GOT3 (cell line): ENCODE measurements around the gene GNS.

Source experiments
- DNase-seq: peaks from one replicate; lab custom pipeline; 2025; ENCODE audit warnings: mixed read lengths; lab: John Stamatoyannopoulos, UW

Gene GNS

DNA sequence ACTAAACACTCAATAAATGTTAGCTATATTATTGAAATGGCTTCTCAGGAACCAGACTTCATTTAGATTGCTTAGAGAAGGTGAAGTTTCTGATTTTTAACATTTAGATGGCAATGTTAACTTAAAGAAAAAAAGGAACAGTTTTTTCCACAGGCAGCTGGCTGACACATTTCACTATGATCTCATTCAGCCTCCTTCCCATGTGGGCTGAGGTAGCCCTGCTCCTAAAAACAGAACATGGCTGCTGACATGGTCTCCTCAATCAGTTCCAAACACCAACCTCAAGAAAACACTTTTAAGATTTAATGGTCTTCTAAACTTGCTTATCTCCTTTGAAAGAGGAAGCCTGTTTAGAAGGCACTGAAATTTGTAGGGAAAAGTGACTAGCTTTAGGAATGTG, 23.8 kb downstream of the GNS start:
- DNase-seq, result no peak

DNA sequence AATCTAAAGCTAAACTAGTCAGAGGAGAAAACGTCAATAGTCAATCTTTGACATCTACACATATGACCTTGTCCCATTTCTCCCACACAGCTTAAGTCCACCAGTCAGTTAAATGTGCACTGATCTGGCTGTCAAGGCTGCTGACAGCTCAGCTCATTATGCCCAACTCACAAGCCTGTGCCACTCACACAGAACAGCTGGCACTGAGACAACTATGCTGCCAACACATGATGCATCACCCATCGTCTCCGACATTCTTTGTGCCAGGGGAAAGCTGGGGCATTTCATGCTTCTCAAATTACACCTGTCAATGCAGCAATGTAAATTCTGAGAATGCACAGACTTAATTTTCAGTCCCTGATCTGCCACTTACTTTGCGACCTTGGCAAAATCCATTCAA, 25.3 kb downstream of the GNS start:
- DNase-seq, result peak; percentile 100

DNA sequence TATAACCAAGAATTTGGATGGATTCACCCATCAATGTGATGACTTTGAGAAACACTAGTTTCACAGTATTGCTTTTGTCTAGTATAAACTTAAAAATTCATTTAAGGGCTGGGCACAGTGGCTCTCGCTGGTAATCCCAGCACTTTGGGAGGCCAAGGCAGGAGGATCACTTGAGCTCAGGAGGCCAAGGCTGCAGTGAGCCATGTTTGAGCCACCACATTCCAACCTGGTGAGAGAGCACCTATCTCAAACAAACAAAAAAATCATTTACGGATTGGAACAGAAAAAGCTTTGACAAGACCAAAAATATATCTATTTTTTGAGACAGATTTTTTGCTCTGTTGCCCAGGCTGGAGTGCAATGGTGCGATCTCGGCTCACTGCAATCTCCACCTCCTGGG, 27.5 kb downstream of the GNS start:
- DNase-seq, result no peak

DNA sequence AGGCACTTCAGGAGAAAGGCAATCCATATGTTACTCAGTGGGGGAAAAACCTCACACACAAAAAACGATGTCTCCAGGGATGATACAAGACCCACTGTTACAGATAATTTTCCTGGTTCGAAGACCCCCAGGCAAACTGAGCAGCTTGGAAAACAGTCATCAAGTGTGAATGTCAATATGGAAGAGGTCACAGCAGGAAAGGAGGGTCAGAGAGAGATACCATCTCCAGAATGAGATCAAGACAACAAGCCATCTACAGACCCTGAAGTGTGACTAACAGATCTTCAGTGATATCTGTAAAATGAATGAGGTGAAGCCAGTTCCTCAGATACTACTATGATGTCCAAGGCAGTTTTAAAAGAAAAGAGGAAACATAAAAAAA, 28.6 kb downstream of the GNS start:
- no peak for DNase-seq

DNA sequence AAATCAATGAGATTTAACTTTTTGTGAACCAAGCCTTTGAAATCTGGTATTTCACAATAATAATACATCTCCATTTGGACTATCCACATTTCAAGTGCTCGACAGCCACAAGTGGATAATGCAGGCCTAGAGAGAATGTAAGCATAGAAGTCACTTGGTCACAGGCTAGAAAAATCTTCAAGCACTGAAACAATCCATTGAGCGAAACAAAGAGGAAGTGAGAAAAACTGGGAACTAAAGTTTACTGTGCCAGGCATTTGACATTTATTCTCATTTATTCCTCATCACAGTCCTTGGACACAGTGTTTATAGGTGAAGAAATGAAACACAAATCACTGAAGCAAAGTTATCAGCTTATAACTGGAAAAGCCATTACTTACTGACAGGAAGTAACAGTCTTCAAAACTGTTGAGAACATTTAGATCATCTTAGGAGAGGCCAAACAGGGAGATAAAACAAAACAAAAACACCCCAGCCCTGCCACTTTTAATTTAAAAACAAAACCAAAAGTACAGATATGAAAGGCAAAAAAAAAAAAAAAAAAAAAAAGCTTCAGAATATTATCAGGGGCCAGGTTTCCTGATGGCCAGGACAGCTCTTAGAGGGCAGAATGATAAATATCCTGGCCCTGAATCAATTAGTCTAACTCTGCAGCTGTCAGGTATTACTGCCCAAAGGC, 29.2 kb downstream of the GNS start:
- DNase-seq, result no peak

DNA sequence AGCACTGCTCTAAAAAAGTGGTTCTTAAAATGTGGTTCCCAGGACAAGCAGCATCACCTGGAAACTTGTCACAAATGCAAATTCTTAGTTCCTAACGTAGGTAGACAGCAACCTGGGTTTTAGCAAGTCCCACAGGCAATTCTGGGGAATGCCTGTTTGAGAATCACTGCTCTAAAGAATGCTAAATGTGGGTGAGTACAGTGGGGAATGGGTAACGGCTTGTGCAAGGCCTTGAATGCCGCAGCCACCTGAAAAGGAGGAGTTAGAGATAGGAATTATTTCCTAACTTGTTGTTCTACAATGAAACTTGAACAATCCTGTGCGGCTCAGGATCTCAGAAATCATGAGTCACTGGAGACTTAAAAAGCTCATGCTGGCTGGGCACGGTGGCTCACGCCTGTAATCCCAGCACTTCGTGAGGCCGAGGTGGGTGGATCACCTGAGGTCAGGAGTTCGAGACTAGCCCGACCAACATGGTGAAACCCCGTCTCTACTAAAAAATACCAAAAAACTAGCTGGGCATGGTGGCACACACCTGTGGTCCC, 34.9 kb downstream of the GNS start:
- no peak for DNase-seq

DNA sequence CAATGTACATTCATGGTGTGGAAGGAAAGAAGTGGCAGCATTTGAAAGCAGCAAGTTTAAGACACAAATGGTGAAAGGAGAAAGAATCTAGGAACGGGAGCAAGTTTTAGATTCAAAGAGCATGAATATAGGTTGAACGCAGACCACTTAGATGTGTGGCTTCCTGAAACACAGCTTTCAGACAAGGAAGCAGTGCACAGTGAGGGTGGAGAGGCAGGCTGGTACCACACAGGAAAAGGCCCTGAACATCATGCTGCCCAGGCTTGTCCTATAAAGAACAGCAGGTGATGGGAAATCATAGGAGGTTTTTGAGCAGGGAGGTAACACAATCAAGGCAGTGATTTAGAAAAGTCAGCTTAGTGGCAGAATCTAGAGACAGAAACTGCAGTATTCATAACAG, 35.6 kb downstream of the GNS start:
- no peak for DNase-seq

DNA sequence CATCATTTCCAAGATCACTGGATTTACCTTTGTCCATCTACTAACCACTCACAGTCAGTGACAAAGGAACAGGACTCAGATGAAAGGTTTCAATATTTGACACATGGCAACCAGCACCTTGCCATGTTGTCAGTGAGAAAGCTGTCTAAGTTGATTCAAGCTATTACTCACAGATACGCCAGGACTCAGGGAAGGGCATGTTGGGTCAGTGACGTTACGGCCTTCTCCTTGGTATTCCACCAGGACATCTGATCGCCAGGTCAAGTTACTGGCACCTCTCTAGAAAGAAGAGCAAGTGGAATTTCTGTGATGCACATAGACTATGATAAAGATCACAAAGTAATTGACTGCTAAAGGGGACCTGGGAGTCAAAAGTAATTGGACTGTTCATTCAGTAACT, 36.4 kb downstream of the GNS start:
- DNase-seq, result no peak

DNA sequence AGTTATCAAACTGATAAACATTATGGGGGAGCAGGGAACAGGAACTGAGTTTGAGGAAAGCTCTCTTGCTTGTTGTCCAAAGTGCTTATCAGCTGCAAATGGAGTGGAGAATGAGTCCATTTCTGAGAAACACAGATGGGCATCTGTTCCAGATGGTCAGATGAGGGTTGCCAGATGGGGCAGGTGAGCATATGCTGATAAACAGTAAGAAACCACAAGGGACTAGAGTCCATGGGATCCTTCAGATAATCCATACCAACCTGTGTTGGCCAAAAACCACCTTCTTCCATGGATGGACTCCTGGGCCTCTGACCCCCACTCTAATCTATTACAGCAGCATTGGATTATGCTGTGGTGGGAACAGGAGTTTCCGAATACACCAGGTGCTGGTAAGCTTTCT, 38.3 kb downstream of the GNS start:
- DNase-seq, result no peak

DNA sequence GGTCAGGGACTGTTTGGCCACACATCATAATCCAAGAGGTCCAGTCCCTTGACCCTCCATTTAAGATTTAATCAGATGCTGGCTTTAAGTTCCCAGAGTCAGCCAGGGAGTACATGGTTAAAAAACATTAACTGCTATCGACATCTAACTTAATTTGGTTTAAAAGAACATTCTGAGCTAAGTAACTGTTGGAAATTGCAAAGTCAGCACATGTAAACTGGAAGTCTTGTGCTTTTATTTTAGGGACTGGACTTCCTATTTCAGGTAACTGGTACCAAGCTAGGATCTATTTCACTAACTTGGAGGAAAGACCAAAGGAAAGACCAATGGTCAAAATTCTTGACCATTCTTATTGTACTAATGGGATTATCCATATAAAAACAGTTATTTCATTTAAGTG, 40.6 kb downstream of the GNS start:
- no peak for DNase-seq

DNA sequence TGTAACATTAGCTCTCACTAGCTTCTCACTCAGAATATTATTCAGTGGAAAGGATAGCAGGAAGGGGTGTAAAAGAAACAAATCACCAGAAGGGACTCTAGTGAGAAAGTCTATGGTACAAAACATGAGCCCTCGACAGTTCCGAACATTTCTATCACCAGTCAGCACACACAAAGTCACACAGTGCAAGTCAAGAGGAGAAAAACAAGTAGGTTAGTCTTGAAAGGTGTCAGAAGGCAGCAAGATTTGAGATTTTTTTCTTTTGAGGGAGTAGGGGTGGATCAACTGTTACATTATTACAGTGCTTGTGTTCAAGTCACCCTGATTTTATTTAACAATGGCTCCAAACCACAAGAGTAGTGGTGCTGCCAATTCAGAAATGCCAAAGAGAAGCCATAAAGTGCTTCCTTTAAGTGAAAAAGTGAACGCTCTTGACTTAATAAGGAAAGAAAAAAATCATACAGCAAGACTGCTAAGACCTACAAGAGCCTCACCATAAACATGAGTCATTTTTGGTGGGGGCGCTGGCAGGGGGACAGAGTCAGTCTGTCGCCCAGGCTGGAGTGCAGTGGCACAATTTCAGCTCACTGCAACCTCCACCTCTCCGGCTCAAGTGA, 42.3 kb downstream of the GNS start:
- DNase-seq, result no peak

DNA sequence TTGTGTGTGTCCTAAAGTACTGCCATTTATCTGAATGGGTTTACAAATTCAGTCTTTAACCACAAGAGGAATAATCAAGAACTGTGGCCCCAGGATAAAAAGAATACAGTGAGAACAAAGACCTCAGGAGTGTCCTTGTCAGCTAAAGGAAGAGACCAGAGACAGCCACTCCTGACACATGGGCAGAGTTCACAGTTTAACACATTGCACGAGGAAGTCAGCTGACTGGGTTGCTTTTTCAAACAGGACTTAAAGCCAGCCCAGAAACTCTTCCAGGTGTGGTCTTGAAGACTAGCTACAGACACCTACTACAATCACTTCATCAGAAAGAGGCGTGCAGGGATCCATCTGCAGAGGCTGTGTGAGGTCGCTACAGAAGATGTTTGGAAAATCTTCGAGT, 42.8 kb downstream of the GNS start:
- no peak for DNase-seq

DNA sequence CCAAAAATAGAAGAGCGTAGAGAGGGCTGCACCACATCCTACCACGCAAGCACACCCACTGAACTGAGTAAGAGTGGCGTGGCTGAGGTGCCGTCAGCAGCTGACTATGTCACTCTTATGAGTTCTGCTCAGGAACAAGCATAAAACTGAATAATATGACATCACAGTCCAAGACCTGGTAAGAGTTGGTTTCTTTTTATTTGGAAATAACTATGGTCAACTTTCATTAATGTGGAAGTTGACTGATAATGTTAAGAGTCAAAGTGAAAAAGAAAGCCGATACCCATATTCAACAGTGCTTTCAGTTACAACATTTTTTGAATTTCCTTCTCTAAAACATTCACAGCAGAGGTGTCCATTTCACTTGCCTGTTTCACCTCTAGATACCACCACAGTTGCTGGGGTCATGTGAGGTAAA, 44.6 kb downstream of the GNS start:
- DNase-seq, result no peak

DNA sequence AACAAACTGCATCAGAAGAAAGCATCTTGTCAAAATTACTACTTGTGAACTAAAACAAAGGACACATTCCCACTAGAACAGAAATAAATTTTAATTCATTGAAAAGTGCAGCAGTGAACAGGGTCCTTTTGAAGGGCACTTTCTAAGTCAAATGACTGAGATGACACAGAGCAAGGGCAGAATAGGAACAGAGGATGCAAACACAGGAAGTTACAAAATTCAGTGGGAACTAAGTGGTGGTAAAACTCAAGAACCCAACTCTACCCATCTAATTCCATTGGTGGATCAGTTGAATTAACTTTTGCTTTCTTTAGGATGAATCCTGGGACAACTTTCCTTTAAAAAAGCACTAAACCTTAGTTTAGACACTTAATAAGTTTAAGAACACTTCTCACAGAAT, 45.8 kb downstream of the GNS start:
- DNase-seq, result no peak

DNA sequence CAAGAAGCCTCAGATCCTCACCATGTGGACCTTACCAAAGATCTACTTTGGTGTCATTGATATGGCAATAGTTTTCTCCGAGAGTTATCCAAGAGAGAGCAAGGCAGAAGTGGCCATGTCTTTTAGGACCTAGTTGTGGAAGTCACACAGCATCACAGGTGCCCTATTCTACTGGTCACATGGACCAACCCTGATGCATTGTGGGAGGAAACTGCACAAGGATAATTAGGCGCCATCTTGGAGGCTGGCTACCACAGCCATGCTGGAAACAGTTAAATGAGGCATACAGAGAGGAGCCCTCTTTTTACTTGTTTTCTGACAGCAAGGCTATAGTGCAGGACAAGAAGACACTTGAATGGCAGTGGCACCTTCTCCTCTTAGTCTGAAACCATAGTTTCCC, 49.8 kb downstream of the GNS start:
- no peak for DNase-seq

DNA sequence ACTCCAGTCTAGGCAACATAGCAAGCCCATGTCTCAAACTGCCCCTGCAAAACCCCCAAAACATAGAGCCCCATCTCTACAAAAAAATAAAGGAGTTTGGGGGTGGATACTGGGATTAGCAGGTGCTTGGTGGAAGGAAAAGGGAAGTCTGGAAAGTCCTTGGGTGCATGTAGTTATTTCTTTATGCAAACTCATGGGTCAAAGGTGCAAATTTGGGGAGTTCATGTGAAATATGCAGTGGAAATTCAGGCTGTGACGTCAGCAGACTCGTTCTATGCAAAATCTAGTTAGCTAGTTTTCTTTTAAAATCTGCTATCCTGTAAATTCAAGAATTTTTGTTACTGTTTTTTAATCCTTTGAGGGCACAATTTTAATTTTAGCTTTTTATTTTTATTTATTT, 51.3 kb downstream of the GNS start:
- no peak for DNase-seq

DNA sequence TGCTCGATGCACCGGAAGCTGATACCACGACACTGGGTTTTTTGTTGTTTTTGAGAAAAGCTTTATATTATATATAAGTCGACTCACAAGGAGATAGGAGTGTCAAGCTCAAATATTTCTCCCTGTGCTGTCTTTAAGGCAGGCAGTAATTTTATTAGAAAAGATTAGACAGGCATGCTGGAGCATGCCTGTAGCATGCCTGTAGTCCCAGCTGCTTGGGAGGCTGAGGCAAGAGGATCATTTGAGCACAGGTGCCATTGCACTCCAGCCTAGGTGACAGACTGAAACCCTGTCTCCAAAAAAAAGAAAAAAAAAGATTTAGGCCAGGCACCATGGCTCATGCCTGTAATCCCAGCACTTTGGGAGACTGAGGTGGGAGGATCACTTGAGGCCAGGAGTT, 51.8 kb downstream of the GNS start:
- DNase-seq, result no peak

DNA sequence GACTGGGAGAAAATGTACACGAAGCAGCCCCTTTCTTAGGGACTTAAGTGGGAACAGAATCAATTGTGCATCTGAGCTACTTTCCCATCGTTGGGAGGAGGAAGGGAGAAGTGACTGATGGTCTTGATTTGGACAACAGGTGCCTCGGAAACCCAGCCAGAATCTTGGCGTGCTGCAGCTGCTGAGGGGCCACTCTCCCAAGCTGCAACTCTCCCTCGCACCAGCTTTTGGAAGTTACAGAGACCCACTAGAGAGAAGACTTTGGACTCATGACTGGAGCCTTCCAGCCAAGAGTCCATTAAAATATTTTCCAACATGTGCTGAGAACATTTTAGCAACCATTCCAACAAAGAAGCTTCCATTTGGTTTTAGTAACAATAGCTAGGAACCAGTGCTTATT, 52.3 kb downstream of the GNS start:
- no peak for DNase-seq

DNA sequence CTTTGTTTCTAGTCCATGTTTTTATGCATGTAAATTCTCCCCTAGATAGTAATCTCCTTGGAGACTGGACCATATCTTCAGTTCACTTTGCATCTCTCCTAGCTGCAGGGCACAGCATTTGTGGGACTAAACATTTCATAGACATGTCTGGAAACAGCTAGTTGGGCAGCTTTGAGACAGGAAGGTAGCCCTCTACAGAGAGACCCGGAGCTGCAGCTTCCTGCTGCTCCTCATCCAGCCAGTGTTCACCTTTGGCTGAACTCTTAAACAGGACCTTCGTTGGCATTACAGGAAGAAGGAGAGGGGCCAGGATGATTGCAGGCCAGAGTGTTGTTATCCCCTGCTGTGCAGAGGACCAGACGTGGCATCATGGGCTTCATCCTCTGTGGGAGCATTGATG, 52.9 kb downstream of the GNS start:
- no peak for DNase-seq

DNA sequence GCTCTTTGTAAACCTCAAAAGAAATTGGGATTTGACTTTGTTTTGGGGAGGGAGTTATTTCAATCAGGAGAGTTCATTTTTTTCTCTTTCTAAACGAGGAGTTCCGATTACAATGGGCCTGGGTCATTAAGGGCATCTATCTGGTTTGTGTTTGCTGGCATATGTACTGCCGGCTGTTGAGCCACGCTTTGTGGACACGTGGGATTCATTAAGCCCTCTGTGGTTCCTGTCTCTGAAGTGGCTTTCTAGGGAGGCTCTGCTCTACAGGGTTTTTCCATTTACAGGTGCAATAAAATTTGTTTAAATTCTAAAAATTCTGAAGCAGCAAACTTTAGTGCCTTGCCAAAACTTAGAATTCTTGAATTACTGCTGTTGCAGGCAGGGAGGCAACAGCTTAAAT, 57.9 kb downstream of the GNS start:
- no peak for DNase-seq

DNA sequence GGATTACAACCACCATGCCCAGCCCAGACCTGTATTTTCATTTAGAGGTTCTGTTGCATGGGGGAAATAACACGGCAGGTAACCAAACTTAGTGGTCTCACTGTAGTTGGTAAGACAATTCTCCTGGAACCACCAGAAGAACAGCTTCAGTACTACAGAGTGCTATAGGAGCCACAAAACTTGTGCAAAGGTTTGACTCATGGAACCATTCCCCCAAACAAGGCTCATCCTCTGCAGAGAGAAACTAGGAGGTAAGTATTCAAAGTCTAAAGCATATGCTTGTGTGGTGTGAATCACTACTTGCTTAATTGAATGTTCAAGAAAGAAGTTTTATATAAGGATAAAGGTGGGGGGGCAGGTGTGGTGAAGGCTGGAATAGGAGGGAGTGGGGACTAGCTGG, 58.7 kb downstream of the GNS start:
- no peak for DNase-seq

DNA sequence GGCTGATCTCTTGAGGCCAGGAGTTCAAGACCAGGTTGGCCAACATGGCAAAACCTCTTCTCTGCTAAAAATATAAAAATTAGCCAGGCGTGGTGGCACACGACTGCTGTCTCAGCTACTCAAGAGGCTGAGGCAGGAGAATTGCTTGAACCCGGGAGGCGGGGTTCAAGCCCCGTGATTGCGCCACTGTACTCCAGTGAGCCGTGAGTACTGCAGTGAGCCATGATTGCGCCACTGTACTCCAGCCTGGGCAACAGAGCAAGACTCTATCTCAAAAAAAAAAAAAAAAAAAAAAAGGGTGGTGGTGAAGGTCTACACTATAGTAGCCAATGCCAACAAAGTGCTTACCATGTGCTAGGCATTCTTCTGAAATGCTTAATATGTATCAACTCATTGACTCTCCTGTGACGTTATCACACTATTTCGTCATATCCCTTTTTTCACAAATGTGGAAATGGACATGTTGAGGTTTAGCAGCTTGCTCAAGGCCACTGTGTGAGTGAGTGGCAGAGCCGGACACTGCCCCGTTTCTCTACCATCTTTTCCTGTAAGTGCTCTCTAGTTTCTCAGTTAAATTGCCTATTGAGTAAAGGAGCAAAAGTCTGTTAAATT, 59.6 kb downstream of the GNS start:
- no peak for DNase-seq

DNA sequence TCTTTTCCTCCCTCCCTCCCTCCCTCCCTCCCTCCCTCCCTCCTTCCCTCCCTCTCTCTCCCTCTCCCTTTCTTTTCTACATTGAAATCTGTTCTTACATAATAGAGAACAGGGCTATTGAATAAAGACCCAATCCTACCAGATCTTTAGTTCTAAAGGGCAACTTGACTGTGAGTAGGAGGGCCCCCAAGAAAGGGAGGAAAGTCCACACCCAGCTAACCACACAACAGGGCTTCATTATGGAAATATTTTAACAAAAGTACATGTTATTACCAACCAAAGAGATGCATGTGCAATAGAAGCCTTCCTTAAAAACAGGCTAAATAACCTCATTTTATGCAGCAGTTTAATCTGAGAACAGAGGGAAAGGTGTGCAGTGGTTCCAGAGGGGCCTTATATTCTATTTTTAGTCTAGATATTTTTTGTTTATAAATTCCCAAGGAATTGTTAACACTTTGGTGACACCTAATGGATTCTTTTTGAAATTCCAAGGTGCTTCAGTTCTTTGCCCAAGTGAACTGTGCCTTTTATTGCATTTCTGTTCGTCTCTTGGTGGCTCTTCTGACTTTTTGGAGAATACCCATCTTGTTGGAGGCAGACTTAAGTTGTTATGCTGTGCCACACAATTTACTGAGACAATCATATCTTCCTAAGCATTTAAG, 63.0 kb downstream of the GNS start:
- no peak for DNase-seq
